ENCODE measurements around the gene ATP9B.

DNA sequence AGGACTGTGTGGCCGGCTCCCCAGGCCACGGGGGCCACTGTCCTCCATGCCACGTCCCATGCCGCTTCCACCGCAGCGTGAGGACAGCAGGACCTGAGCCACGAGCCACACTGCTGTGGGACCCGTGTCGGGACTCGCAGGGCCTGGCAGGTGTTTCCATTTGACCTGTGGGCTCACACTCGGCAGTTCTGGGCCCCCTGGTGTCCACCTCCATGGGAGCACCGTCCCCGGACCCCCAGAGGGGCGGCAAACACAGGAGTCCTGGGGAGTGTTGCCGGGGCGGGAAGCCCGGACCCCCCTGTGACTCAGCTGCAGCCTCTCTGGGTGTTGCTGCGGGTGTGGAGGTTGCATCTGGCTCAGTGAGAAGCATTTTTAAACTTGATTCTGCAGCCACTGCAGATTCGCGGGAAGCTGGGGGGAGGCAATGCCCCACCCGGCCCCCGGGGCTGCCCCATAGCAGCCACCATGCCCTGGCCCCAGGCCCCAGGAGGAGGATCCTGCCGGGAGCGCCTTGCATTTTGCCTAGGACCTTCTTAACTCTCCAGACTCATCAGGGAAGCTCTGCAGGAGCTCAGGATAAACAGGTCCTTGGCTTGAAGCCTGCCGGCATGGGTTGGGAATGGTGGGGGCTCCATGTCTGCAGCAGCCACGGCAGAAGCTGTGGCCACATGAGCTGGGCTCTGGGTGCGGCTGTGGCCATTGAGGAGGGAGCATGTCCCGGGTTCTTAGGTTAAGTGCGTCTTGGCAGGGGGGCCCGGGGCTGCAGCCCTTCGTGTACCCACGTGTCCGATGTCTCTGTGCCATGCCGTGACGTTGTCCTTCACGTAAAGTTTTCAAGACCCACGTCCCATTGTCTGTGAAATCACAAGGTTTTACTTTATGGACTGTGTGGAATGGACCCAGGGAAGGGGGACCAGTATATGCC is 357.4 kb downstream of the ATP9B start:
- TF ChIP-seq, protein P1, sequence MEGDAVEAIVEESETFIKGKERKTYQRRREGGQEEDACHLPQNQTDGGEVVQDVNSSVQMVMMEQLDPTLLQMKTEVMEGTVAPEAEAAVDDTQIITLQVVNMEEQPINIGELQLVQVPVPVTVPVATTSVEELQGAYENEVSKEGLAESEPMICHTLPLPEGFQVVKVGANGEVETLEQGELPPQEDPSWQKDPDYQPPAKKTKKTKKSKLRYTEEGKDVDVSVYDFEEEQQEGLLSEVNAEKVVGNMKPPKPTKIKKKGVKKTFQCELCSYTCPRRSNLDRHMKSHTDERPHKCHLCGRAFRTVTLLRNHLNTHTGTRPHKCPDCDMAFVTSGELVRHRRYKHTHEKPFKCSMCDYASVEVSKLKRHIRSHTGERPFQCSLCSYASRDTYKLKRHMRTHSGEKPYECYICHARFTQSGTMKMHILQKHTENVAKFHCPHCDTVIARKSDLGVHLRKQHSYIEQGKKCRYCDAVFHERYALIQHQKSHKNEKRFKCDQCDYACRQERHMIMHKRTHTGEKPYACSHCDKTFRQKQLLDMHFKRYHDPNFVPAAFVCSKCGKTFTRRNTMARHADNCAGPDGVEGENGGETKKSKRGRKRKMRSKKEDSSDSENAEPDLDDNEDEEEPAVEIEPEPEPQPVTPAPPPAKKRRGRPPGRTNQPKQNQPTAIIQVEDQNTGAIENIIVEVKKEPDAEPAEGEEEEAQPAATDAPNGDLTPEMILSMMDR (conservative IDR thresholded peaks at IDR 0.05; ENCODE audit: low read depth, low read length), result no peak
- TF ChIP-seq EZH2 (IDR thresholded peaks at IDR 0.05; ENCODE audit: borderline replicate concordance, low read depth, low read length, poor library complexity, severe bottlenecking), result no peak

Data from A673 (cell line).